NCI-H2171 (cell line): ENCODE measurements around the gene HP1BP3.

ENCODE experiments used
- DNase-seq: peaks from one replicate; lab custom pipeline; 2025; lab: John Stamatoyannopoulos, UW

HP1BP3 gene

DNA sequence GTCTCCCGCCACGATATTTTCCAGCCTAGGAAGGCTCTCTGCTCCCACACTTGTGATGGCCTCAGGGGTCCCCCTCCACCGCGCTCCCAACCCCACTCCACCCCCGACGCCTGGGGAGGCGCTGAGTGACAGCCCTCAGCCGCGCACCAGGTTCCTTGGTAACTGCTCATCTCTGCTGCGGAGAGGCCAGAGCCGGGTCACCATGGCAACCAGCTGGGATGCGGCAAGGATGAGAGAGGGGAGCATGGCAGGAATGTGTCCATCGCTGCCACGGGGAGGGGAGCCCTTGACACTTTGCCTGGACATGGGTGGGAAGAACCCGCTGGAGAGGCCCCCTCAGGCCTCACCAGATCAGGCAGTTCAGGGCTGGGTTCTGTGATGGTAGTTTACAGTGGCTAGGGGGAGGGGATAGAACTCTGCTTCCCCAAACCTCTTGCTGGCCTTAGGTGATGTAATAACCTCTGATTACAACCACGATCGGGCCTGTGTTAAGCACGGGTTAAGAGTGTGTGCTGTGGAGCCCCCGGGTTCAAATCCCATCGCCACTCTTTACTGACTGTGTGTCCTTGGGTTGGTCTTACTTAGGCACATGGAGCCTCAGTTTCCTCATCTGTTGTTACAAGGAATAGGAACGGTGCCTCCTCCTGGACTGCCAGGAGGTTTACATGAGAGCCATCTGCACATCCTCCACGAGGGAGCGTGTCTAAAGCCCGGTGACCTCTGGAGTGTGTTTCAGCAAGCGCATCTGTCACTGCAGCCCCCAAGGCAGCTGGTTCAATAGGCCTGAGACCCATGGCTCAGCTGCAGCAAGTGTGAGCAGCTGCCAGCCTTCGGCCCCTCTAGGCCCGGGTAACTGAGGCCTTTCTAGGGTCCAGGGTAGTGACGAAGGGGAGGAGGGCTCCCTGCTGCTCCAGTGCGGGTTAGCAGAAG lies 75.6 kb downstream of the HP1BP3 start:
- no peak for DNase-seq

DNA sequence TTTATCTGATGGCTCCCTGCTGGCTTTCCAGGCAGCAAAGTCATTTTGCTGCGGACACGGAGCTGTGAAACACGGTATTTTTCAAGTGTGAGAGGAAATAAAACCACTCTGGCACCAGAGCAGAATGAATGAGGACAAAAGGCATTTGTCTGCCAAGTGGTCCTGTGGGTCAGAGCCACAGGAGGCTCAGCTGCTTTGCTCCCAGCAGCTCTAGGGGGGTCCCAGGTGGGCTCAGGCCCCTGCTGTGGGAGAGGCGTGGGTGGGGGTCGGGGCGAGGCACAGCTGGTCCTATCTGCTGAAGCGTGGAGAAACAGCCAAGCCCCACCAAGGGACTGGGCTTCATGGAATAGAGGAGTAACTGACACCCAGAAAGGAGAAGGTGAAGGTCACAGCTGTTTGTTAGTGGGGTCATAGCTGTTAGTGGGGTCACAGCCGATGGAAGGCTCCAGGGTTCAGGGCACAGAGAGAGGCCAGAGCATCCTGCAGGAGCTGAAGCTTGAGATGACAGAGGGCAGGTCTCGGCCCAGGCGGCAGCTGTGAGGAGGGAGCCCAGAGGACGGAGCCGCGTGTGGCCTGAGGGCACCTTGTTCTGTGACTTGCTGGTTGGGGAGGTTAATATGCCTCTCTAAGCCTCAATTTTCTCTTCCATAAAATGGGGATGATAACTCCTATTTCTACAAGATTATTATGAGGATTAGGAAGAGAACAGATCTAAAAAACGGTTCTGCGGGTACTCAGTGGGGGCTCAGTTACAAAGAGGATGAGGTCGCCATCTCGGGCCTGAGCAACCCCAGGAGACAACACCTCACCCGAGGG lies 76.4 kb downstream of the HP1BP3 start:
- DNase-seq: no peak

DNA sequence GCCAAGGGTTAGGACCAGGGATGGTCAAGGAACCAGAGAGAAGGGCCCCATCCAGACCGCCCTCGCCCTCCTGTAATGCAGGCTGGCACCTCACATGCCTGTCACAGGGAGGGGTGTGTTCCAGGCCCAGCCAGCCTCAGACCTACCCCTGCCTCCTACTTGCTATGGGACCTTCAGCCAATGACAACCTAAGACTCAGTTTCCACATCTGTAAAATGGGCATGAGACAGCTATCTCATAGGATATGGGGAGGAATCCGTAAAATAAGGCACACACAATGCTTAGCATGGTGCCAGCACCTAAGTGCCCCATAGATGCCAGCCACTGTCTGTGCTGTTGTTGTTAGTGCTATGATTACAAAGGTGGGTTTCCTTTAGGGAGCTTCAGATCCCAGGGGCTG lies 77.2 kb downstream of the HP1BP3 start:
- no peak for DNase-seq

DNA sequence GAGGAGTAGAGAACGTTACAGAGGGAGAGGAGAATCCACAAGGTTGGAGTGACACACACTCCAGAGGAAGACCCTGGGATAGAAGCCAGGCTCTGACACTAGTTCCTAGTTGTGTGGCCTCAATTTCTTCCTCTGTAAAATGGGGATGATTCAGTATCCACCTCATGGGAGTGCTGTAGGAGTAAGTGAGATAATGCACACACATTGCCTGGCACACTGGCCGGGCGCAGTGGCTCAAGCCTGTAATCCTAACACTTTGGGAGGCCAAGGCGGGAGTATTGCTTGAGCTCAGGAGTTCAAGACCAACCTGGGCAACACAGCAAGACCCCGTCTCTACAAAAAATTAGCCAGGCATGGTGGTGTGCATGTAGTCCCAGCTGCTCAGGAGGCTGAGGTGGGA lies 78.2 kb downstream of the HP1BP3 start:
- DNase-seq: no peak

DNA sequence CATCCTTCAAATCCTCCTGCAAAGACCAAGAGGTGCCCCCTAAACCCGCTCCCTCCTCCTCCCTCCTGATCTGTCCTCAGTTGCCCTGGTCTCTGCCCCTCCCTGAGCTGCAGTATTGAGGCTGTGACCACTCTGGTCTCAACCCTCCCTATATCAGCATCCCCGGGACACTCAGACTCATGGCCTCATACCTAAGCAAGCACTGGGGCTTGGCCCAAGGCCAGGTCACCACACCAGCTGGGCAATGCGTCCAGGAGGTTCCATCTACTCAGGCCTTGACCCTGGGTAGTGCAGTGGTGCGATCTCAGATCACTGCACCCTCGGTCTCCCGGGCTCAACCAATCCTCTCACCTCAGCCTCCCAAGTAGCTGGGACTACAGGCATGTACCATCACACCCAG lies 79.0 kb downstream of the HP1BP3 start:
- DNase-seq: no peak

DNA sequence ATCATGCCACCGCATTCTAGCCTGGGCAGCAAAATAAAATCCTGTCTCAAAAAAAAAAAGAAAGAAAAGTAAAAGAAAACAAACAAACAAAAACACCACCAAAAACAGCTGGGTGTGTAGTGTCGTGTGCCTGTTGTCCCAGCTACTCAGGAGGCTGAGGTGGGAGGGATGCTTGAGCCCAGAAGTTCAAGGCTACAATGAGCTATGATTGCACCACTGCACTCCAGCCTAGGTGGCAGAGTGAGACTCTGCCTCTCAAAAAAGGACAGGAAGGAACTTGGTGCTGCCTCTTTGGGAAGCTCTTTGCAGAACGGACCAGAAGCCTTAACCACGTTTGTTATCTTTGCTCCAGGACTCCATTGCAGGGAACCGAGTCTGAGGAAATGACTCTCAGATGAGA lies 80.3 kb downstream of the HP1BP3 start:
- DNase-seq: no peak

DNA sequence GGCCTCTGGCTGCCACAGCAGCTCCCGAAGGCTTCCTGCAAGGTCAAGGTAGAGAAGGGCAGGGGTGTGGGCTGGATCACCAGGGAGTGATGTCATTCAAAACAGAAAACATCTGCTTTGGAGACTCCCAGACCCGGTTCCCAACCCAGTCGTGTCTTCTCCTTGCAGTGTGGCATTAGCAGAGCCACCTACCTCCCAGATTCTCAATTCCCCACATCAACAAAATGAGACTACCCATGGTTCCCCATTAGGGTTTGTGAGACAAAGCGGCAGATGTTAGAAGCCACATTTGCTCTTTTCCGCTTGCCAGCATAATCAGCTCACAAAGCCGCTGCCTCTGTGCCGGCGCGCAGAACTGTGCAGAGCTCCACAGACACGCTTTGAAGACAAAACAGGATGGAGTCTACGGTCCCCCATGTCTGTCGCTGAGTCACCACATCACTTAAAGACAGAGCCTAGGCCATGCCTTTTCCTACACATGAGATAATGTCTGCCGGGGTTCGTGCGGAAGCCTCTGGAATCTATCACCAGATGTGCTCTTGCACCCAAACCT lies 81.8 kb downstream of the HP1BP3 start:
- no peak for DNase-seq

DNA sequence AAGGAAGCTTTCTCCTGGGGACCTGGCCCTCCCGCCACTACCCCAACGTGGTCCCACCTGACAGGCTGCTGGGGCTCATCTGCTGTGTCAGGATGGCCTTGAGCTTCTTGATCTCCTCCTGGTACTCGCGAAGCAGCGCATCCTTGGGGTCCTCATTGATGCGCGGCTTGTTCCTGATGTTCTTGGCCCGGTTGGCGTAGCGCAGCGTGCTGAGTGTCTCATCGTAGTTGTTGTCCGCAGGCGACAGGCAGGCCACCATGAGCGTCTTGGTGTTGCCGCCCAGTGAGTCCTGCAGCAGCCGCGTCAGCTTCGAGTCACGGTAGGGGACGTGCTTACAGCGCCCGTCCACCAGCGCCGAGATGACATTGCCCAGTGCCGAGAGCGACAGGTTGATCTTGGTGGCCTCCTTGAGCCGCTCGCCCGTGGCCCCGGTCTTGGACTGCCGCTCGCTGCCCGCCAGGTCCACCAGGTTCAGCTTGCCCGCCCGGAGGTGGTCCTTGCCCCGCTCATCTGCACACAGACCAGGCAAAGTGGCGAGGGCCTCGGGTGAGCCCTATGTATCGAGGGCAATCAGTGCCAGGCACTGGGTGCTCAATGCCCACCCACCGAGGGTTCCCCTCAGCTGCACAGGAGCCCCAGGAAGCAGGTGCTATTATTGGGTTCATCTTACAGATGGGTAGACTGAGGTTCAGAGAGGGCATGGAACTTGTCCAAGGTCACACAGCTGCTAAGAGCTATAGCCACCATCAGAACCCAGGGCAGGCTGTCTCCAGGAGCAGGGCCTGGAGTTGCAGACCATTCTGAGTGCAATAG lies 82.5 kb downstream of the HP1BP3 start:
- DNase-seq: no peak

DNA sequence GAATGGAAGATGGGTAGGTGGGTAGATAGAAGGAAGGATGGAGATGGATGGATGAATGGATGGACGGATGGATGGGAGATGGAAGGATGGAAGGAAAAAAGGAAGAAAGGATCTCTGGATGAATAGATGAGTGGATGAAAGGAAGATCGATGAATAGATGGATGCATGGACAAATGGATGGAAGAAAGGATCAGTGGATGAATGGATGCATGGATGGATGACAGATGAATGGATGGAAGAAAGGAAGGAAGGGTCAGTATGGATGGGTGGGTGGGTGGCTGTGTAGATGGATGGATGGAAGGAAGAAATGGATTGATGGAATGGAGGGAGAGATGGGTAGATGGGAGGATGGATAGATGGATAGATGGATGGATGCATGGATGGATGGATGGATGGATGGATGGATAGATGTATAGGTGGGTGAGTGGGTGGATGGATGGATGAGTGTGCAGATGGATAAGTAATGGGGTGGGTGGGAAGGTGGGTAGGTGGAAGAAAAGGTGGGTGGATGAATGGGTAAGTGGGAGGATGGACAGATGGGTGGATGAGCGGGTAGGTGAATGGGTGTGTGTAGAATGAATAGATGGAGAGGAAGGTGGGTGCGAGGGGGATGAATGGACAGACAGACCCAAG lies 83.9 kb downstream of the HP1BP3 start:
- DNase-seq: no peak

DNA sequence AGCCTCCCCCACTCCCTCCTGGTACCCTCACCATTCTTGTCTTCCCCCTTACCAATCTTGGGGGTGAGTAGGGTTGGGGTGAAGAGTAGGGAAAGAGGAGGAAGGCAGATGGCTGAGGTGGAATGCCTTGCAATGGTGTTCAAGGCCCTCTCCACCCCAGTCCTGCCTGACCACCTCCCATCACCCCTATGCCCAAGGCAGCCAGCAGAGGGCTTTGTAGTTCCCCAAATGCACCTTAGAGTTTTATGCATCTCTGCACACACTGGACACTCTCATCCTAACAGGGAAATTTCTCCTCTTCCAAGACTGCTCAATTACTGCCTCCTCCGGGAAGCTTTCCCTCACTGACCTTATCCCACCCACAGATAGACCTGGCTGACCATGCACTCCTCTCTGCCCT lies 84.7 kb downstream of the HP1BP3 start:
- no peak for DNase-seq

DNA sequence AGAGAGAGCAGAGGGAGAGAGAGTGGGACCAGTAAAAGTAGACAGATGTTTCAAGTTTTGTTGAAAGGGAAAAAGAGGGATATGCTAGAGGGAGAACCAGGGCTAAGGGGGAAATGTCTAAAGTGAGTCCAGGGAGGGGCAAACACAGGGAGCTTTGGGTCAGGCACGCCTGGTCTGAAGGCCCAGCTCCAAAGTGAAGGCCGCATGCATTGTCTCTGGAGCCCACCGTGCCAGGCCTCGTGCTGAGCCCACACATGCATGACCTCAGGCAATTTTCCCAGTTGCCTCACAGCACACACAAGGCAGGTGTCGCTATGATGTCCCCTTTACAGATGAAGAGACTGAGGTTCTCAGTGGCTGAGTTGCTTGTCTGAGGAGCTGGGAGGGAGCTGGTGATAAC lies 85.3 kb downstream of the HP1BP3 start:
- DNase-seq: no peak

DNA sequence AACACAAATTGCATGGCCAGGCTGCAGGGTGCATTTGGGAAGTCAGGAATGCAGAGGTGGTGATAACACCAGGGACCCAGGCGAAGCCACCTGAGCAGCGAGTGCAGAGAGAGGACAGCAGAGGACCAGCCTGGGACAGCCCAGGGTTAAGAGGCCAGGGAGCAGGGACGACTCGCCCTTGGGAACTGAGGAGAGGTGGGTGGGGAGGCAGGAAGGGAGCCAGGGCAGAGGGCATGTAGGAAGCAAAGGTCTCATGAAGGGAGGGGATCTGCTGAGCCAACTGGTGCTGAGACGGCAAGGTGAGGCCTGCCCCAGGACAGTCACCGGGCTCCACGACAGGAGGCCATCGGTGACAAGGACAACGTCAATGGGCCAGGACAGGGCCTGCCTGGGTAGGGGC lies 85.7 kb downstream of the HP1BP3 start:
- no peak for DNase-seq

DNA sequence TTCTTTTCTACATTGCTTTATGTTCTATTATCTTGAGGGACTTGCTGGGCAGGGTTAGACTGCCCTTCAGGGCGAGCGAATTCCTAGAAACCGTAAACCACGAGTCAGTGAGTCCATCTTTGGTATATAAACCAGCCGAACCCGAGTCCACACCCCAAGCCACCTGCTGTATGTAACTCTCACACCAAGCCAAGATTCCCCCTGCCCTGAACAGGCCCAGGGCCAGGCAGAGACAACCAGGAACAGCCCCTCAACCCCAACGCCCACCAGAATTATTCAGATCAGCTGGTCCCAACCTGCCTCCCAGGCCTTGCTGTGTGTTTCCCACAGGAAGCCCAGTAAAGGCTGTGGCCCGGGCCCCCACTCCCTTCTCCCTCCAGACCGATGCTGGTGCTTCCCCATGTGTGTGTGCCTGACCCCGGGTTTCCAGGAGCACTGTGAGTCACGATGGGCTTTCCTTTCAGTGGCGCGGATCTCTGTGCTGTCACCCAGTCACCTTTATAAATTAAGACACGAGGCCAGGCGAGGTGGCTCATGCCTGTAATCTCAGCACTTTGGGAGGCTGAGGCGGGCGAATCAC lies 86.4 kb downstream of the HP1BP3 start:
- no peak for DNase-seq

DNA sequence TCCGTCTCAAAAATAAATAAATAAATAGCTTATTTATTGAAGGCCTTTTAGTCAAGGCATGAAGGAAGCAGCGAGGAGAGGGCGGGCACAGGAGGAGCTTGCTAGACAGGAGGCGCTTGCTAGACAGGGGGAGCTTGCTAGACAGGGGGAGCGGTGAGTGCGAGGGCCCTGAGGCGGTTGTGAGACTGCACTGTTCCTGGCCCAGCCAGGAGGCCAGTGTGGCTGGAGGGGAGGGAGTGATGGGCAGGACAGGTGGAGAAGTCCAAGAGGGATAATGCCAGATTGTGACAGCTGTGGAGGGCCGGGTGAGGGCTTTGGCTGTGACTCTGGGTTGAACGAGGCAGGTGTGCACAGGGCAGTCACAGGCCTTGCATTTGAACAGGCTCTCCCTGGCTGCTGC lies 87.5 kb downstream of the HP1BP3 start:
- no peak for DNase-seq

DNA sequence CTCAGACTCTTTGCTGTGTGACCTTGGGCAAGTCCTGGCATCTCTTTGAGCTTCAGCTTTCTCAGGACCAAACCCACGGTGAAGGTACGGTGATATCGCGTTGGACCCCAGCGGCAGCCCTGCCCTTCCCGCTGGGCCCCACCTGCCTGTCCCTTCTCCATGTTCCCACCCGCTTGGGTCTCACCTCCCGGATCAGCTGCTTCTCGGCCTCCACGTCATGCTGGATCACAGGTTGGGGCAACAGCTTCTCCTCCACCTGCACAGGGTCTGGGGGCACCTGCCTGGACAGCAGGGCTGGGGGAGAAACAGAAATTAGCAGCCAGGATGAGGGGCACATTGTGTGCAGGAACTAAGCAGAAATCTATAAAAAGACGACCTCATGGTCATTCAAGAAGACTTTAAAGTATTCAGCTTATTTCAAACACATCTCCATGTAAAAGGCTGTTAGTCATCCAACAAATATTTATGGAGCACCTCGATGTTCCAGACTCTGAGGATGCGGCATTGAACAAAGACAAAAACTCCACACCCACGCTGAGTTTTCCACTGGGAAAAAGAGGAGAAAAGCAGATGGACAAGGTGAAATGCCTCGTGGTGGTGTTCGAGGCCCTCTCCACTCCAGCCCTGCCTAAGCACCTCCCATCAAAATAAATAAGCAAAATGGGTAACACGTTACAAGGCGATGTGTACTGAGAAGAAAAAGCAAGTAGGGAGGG lies 88.8 kb downstream of the HP1BP3 start:
- DNase-seq: no peak

DNA sequence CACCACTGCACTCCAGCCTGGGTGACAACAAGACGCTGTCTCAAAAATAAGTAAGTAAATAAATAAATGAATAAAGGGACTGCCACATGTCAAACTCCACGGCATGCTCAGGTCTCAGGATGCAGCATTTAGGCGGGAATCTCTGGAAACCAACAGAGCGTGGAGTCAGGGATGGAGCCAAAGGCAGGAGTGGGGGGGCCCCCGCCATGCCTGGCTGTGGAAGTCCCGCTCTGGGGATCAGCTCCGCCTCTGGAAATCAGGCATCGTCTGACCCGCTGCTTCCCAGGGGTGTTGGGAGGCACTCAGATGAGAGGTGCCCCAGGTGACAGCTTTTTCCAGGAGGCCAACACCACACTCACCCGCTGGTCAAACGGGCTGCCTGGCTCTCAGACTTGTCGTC lies 89.5 kb downstream of the HP1BP3 start:
- no peak for DNase-seq

DNA sequence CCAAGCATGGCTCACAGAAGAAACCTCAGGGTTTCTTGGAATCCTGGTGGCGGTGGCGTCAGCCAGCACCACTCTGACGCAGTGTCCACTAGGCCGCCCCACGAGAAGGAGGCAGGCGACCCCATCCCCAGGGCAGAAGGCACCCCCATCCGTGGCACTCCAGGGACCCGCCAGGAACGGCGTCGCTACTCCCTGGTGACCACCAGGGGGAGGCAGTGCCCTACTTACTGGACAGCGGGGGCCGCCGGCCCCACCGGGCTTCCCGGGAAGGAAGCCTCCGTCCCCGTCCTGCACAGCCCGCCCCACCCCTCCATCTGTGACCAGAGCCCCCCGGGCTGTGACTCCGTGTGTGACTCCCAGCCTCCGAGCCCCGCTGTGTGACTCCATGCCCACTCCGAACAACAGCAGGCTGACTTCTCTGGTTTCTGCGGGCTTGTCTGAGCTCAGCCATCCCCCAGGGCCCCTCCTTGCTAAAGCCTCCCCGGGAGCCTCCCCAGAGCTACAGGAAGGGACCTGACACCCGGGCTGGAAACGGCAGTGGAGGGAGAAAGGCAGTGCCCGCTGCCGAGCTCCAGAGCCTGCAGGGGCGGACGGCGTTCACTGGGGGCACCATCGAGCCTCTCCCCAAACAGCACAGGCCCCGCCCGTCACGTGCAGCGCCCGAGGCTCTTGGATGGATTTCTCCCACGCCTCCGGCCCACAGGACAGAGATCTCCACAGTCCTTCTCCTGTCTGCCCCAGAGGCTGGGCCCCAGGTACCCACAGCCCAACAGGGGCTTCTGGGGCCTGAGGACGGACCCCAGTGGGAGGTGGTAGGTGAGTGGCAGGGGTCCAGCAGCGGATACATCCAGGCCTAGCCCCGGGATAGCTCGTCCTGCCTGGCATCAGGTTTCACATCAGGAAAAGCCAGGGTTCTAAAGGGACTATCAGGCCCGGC lies 90.4 kb downstream of the HP1BP3 start:
- DNase-seq: peak; percentile 92

DNA sequence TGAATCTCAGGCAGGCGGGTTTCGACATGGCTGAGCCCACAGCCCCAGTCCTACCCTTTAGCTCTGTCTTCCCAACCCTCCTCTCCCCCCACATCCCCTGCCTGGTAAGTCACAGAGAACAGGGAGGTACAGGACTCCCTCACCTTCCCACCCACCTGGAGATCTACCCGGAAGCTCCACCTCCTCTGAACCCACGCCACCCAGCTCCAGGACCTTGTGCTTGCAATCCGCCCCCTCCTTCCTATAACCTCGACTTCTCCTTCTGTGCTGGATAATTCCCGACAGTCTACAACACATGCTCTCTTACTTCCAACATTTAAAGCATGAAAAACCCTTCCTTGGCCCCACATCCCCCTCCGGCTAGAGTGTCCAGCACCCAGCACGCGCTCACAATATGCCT lies 91.6 kb downstream of the HP1BP3 start:
- no peak for DNase-seq

DNA sequence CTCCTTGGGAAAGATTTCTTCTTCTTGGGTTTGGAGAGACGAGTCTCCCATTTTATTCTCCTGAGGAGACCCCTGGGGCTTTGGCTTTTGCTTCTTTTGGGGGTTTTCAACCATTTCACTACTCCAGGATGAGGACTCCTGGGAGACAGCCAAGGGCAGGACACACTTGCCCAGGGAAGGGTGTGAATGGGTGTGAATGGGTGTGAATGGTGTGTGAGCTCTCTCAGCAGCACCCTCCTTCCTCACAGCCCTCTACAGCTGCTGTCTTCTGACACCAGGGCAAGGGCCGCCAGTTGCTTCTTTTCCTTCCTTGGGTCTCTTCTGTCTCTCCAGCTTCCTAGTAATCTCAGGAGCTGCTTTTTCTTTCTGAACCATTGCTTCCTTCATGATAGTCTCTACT lies 93.5 kb downstream of the HP1BP3 start:
- DNase-seq: no peak
